Endothelial cell of umbilical vein (primary cell): ENCODE results near the gene TTC21B. TPM values are rescaled to one million over a fixed set of nuclear protein-coding genes. Genes with fewer than 3 reads are reported as not detected.

Experiments
- BruUV-seq: library from RNA; stranded (reverse); fragments of 400-500 nt; replicated peaks from 2 replicates; lab custom pipeline; 2021; lab: Mats Ljungman, UMichigan
- CTCF ChIA-PET: fragments of 300-600, 350-600 bp; sonication (Branson Sonifier 250); formaldehyde crosslinking; loops from one replicate; lab custom pipeline; 2021; ENCODE audit warnings: antibody characterized with exemption, inconsistent platforms; lab: Charles Lee
- POLR2A ChIA-PET: fragments of 300-600, 350-600 bp; sonication (Branson Sonifier 250); formaldehyde crosslinking; loops from one replicate; lab custom pipeline; 2021; ENCODE audit warnings: antibody characterized with exemption, inconsistent platforms; lab: Charles Lee
- DNase-seq: peaks from one replicate; pipeline ENCODE4 v3.0.0-alpha.2; 2011; ENCODE audit warnings: low read depth, low spot score
- FAIRE-seq: peaks from 2 replicates; lab custom pipeline; 2011; peaks lifted over from hg19 to GRCh38; lab: Jason Lieb, UNC
- H2AFZ ChIP-seq: 2 replicates; pipeline ENCODE4 v1.6.0; 2012; ENCODE audit warnings: low read depth, low read length, control low read depth, inconsistent platforms
- H3K27ac ChIP-seq: 2 replicates; pipeline ENCODE4 v1.5.1; 2011; ENCODE audit warnings: low read depth, mild to moderate bottlenecking, control low read depth, low read length, moderate library complexity; ENCODE audit not compliant: insufficient read depth
- H3K27me3 ChIP-seq, 2 experiments: 2 replicates each; pipeline versions ENCODE4 v1.6.0 to v1.6.1; 2011; ENCODE audit warnings: low read length in 2 of 2, mixed read lengths in 1 of 2; ENCODE audit not compliant: control insufficient read depth in 2 of 2, insufficient read depth in 2 of 2
- H3K36me3 ChIP-seq, 2 experiments: 2 replicates in 1 of 2; 3 replicates in 1 of 2; pipeline ENCODE4 v1.5.1; 2011; ENCODE audit warnings: low read length in 2 of 2, mild to moderate bottlenecking in 1 of 2, moderate library complexity in 1 of 2; ENCODE audit not compliant: control insufficient read depth in 2 of 2, insufficient read depth in 2 of 2; ENCODE audit errors: extremely low read depth in 1 of 2
- H3K4me1 ChIP-seq: 3 replicates; pipeline ENCODE4 v1.5.1; 2011; ENCODE audit warnings: mild to moderate bottlenecking, low read length; ENCODE audit not compliant: control insufficient read depth, insufficient read depth; ENCODE audit errors: extremely low read depth
- H3K4me2 ChIP-seq: 2 replicates; pipeline ENCODE4 v1.6.1; 2011; ENCODE audit warnings: low read length, control low read depth, mixed read lengths; ENCODE audit not compliant: insufficient read depth
- H3K4me3 ChIP-seq, 3 experiments: fragments of 200-600 bp in 1 of 3; sonication (generic), shearing (Covaris generic) in 1 of 3; replicated peaks in 1 of 3; 2 replicates each; pipeline ENCODE4 v1.5.1; 2011 to 2016; ENCODE audit warnings: control low read depth in 3 of 3, low read length in 3 of 3, mild to moderate bottlenecking in 2 of 3, inconsistent platforms in 1 of 3, low read depth in 1 of 3, moderate library complexity in 1 of 3; ENCODE audit not compliant: insufficient read depth in 1 of 3
- H3K79me2 ChIP-seq: 2 replicates; pipeline ENCODE4 v1.6.0; 2012; ENCODE audit warnings: low read length, inconsistent platforms; ENCODE audit not compliant: control insufficient read depth, insufficient read depth
- H3K9ac ChIP-seq: replicated peaks from 2 replicates; pipeline ENCODE3; 2011; ENCODE audit warnings: low read length, control low read depth; ENCODE audit not compliant: insufficient read depth; ENCODE audit errors: extremely low read depth
- H3K9me1 ChIP-seq: replicated peaks from 3 replicates; pipeline ENCODE4 v1.6.0; 2011; ENCODE audit warnings: mild to moderate bottlenecking, low read length; ENCODE audit not compliant: control insufficient read depth, insufficient read depth; ENCODE audit errors: extremely low read depth
- H3K9me3 ChIP-seq: replicated peaks from 2 replicates; pipeline ENCODE4 v1.5.1; 2012; ENCODE audit warnings: low read length, inconsistent platforms; ENCODE audit not compliant: control insufficient read depth, insufficient read depth
- H4K20me1 ChIP-seq: replicated peaks from 2 replicates; pipeline ENCODE3; 2011; ENCODE audit warnings: mild to moderate bottlenecking, low read length; ENCODE audit not compliant: control insufficient read depth, insufficient read depth; ENCODE audit errors: extremely low read depth
- EZH2 ChIP-seq: IDR thresholded peaks from 2 replicates; pipeline ENCODE4 v1.6.1; 2012; ENCODE audit warnings: borderline replicate concordance, low read depth, mild to moderate bottlenecking, moderate library complexity, low read length, inconsistent platforms; ENCODE audit not compliant: severe bottlenecking
- FOS ChIP-seq: IDR thresholded peaks from 2 replicates; pipeline ENCODE4 v1.6.1; 2011; ENCODE audit warnings: mild to moderate bottlenecking, low read length, moderate library complexity, borderline replicate concordance; ENCODE audit not compliant: insufficient read depth
- GATA2 ChIP-seq: IDR thresholded peaks from 2 replicates; pipeline ENCODE4 v1.7.0; 2011; ENCODE audit warnings: low read depth, mild to moderate bottlenecking, moderate library complexity, mixed read lengths, low read length; ENCODE audit not compliant: insufficient read length, insufficient read depth
- JUN ChIP-seq: IDR thresholded peaks from 2 replicates; pipeline ENCODE4 v1.6.1; 2011; ENCODE audit warnings: borderline replicate concordance, low read depth; ENCODE audit not compliant: insufficient read length, insufficient read depth
- MYC ChIP-seq: IDR thresholded peaks from one replicate; pipeline ENCODE4 v1.6.1; 2011; ENCODE audit warnings: mild to moderate bottlenecking, low read depth, low read length
- POLR2A ChIP-seq: IDR thresholded peaks from 2 replicates; pipeline ENCODE4 v1.6.1; 2012; ENCODE audit warnings: low read depth, mild to moderate bottlenecking, control low read depth, low read length
- POLR2AphosphoS5 ChIP-seq: IDR thresholded peaks from 2 replicates; pipeline ENCODE4 v1.6.1; 2012; ENCODE audit warnings: low read depth, mild to moderate bottlenecking, control low read depth, low read length, moderate library complexity; ENCODE audit not compliant: insufficient read depth
- dilution Hi-C: fragments of 300-500 bp; cut with MboI; formaldehyde crosslinking; loops from one replicate; pipeline ENCODE4 v1.15.0; 2019; ENCODE audit warnings: low sequenced_read_pairs; ENCODE audit not compliant: extremely low pct_ligation_motif_present
- intact Hi-C: fragments of 100-400 bp; cut with micrococcal nuclease; formaldehyde crosslinking; loops from one replicate; pipeline ENCODE4 v1.10.0; 2022
- polyA plus RNA-seq, 4 experiments: library from polyadenylated mRNA; depleted of rRNA in 3 of 4; stranded (reverse) in 3 of 4; unstranded in 1 of 4; fragments of >200 nt; gene quantifications; 2 replicates each; pipeline versions ENCODE4 v1.2.1 to v1.2.3, GENCODE V29; 2011 to 2012; ENCODE audit warnings: missing spikeins in 1 of 4
- total RNA-seq: library from RNA; stranded (reverse); gene quantifications from 2 replicates; pipeline ENCODE4 v1.2.3, GENCODE V29; 2021
- TF ChIP-seq, protein P1 (sequence below): IDR thresholded peaks from 2 replicates; pipeline ENCODE4 v1.6.1; 2011; ENCODE audit not compliant: insufficient read depth, insufficient read length
- TF ChIP-seq, protein P2 (sequence below), 2 donors: IDR thresholded peaks; 1 replicate in 1 of 2; 2 replicates in 1 of 2; pipeline ENCODE4 v1.5.1; 2011; ENCODE audit warnings: low read length in 2 of 2, mild to moderate bottlenecking in 2 of 2, moderate library complexity in 2 of 2, control low read depth in 1 of 2, inconsistent platforms in 1 of 2, low read depth in 1 of 2; ENCODE audit not compliant: insufficient read depth in 1 of 2; ENCODE audit errors: extremely low read depth in 1 of 2

The TTC21B gene
- total and polyA plus RNA-seq, 2 donors (not counting 3 experiments of a cell fraction or from before 2014, with no cell fraction given), result 8.0 to 21.9 TPM

GRCh38 chr2:165888171-165888570, 65.4 kb downstream of the TTC21B start:
- H2AFZ ChIP-seq, result no peak overlapping the region
- H3K4me1 ChIP-seq, result no peaks in the 10 kb centered on the region
- H3K9me1 ChIP-seq, result no peaks in the 10 kb centered on the region
- no peaks in the 10 kb centered on the region for H3K79me2 ChIP-seq
- H3K4me2 ChIP-seq, result no peak overlapping the region
- no peak for TF ChIP-seq EZH2
- TF ChIP-seq GATA2, result no peak
- TF ChIP-seq, protein P1, sequence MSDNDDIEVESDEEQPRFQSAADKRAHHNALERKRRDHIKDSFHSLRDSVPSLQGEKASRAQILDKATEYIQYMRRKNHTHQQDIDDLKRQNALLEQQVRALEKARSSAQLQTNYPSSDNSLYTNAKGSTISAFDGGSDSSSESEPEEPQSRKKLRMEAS, result no peak
- no peak for TF ChIP-seq MYC
- TF ChIP-seq JUN, result no peak
- no peak for TF ChIP-seq POLR2AphosphoS5
- no peak for TF ChIP-seq POLR2A
- TF ChIP-seq, protein P2, sequence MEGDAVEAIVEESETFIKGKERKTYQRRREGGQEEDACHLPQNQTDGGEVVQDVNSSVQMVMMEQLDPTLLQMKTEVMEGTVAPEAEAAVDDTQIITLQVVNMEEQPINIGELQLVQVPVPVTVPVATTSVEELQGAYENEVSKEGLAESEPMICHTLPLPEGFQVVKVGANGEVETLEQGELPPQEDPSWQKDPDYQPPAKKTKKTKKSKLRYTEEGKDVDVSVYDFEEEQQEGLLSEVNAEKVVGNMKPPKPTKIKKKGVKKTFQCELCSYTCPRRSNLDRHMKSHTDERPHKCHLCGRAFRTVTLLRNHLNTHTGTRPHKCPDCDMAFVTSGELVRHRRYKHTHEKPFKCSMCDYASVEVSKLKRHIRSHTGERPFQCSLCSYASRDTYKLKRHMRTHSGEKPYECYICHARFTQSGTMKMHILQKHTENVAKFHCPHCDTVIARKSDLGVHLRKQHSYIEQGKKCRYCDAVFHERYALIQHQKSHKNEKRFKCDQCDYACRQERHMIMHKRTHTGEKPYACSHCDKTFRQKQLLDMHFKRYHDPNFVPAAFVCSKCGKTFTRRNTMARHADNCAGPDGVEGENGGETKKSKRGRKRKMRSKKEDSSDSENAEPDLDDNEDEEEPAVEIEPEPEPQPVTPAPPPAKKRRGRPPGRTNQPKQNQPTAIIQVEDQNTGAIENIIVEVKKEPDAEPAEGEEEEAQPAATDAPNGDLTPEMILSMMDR (IDR thresholded peaks at IDR 0.05; ENCODE audit: extremely low read depth in 1 of 2, insufficient read depth in 1 of 2, low read depth in 1 of 2, low read length in 2 of 2), result no peak
- no peak for TF ChIP-seq FOS
- H3K9ac ChIP-seq, result no peak overlapping the region
- CTCF ChIA-PET, result interaction anchor here (1.1 to 7.5 kb wide), 2 partner anchors 14 to 15 kb away, joined by 3 to 48 read pairs; no protein-coding TSS in a partner anchor
- intact Hi-C loops (no loop called here), dilution Hi-C loops (no loop called here)
- POLR2A ChIA-PET, result no interaction called here
- no peaks in the 10 kb centered on the region for H3K27me3 ChIP-seq
- DNase-seq (no peak), FAIRE-seq (no peak)
- H4K20me1 ChIP-seq, result no peaks in the 10 kb centered on the region
- H3K9me3 ChIP-seq, result no peaks in the 10 kb centered on the region
- H3K36me3 ChIP-seq, result peaks cover 2 to 7% of the 10 kb centered on the region in 2 experiments
- no TSS peak for BruUV-seq
- H3K27ac ChIP-seq, result no peak overlapping the region
- H3K4me3 ChIP-seq, result no peak overlapping the region
